ENCODE data around the gene STOM.

DNA sequence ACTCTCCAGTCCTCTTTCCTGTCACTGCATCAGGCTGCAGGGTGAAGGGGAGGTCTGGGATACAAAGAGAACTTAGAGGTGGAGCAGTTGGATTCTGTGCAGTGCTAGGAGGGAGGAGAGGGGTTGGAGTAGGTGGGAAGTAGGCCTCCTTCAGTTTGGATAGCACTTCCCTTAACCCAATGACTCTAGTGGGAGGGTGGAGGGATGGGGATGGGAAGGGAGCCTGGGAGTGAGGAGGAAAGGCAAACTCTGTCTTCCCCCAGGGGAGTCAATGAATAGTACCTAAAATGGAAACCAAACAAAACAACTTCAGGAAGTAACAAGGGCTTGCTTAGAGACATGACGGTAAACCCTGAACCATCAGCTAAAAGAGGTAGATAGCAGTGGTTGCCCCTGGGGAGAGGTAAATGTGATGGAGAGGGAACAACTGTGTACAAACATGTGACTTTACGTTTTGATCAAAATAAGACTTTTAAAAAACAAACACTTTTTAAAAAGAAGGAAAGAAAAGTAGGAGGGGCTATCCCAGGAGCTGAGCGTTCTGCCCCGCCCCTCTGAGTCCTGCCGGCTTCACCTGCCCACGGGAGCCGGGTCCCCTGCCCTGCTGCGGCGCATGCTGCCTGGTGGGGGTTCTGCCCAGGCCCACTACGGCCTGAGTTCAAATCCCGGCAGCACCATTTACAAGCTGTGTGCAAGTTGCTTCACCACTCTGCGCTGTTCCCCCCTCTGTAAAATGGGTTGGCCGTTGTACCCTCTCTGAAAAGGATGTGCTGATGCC, 71.2 kb downstream of the STOM start:
- TF ChIP-seq YY1 (tag by site-specific recombination; IDR thresholded peaks at IDR 0.05), result no peak
- TF ChIP-seq ZNF114 (tag by site-specific recombination; IDR thresholded peaks at IDR 0.05), result no peak
- TF ChIP-seq ZNF473 (tag by site-specific recombination; IDR thresholded peaks at IDR 0.05), result no peak
- no peak for TF ChIP-seq ZNF530 (tag by site-specific recombination; IDR thresholded peaks at IDR 0.05; ENCODE audit: low read depth)
- TF ChIP-seq, protein P1, sequence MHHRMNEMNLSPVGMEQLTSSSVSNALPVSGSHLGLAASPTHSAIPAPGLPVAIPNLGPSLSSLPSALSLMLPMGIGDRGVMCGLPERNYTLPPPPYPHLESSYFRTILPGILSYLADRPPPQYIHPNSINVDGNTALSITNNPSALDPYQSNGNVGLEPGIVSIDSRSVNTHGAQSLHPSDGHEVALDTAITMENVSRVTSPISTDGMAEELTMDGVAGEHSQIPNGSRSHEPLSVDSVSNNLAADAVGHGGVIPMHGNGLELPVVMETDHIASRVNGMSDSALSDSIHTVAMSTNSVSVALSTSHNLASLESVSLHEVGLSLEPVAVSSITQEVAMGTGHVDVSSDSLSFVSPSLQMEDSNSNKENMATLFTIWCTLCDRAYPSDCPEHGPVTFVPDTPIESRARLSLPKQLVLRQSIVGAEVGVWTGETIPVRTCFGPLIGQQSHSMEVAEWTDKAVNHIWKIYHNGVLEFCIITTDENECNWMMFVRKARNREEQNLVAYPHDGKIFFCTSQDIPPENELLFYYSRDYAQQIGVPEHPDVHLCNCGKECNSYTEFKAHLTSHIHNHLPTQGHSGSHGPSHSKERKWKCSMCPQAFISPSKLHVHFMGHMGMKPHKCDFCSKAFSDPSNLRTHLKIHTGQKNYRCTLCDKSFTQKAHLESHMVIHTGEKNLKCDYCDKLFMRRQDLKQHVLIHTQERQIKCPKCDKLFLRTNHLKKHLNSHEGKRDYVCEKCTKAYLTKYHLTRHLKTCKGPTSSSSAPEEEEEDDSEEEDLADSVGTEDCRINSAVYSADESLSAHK (tag by site-specific recombination; IDR thresholded peaks at IDR 0.05), result no peak
- no peak for TF ChIP-seq ZNF785 (tag by site-specific recombination; IDR thresholded peaks at IDR 0.05)
